Measurements from ENCODE around the gene FIBCD1. TPM values are rescaled to one million over a fixed set of nuclear protein-coding genes. Genes with fewer than 3 reads are reported as not detected.

The FIBCD1 gene
- total RNA-seq, 1 experiment from 2014 or later, result 6.6 TPM

DNA sequence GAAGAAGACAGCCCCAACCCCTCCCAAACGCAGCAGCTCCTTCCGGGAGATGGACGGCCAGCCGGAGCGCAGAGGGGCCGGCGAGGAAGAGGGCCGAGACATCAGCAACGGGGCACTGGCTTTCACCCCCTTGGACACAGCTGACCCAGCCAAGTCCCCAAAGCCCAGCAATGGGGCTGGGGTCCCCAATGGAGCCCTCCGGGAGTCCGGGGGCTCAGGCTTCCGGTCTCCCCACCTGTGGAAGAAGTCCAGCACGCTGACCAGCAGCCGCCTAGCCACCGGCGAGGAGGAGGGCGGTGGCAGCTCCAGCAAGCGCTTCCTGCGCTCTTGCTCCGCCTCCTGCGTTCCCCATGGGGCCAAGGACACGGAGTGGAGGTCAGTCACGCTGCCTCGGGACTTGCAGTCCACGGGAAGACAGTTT lies 54.9 kb downstream of the FIBCD1 start:
- Mint-ChIP-seq H3K4me3 (no peak overlapping the region), H3K27me3 (ENCODE audit: low read depth) (no peaks in the 10 kb centered on the region), H3K4me1 (peaks cover 10% of the 10 kb centered on the region), H3K9me3 (no peaks in the 10 kb centered on the region), H3K36me3 (peaks cover 63% of the 10 kb centered on the region), H3K27ac (peak overlapping the region; percentile 73; the same call in 1 of the 2 replicates)
- no peak for DNase-seq (ENCODE audit: low spot score)
- no peak for ATAC-seq
- ChIA-PET POLR2A (no interaction called here), CTCF (interaction anchor here (1.5 to 4.3 kb wide), 4 partner anchors 17 to 183 kb away, joined by 3 to 24 read pairs (median 9); no protein-coding TSS in a partner anchor)
- TF ChIP-seq ZNF232 (CRISPR knock-in tag; IDR thresholded peaks at IDR 0.05) (no peak), ZNF423 (CRISPR knock-in tag; IDR thresholded peaks at IDR 0.05) (no peak), ZNF416 (CRISPR knock-in tag; IDR thresholded peaks at IDR 0.05) (no peak), AR (CRISPR knock-in tag; IDR thresholded peaks at IDR 0.05) (no peak), FOXJ3 (CRISPR knock-in tag; IDR thresholded peaks at IDR 0.05; ENCODE audit: borderline replicate concordance) (no peak), ZNF121 (CRISPR knock-in tag; IDR thresholded peaks at IDR 0.05) (no peak)
- TF ChIP-seq, protein P1, sequence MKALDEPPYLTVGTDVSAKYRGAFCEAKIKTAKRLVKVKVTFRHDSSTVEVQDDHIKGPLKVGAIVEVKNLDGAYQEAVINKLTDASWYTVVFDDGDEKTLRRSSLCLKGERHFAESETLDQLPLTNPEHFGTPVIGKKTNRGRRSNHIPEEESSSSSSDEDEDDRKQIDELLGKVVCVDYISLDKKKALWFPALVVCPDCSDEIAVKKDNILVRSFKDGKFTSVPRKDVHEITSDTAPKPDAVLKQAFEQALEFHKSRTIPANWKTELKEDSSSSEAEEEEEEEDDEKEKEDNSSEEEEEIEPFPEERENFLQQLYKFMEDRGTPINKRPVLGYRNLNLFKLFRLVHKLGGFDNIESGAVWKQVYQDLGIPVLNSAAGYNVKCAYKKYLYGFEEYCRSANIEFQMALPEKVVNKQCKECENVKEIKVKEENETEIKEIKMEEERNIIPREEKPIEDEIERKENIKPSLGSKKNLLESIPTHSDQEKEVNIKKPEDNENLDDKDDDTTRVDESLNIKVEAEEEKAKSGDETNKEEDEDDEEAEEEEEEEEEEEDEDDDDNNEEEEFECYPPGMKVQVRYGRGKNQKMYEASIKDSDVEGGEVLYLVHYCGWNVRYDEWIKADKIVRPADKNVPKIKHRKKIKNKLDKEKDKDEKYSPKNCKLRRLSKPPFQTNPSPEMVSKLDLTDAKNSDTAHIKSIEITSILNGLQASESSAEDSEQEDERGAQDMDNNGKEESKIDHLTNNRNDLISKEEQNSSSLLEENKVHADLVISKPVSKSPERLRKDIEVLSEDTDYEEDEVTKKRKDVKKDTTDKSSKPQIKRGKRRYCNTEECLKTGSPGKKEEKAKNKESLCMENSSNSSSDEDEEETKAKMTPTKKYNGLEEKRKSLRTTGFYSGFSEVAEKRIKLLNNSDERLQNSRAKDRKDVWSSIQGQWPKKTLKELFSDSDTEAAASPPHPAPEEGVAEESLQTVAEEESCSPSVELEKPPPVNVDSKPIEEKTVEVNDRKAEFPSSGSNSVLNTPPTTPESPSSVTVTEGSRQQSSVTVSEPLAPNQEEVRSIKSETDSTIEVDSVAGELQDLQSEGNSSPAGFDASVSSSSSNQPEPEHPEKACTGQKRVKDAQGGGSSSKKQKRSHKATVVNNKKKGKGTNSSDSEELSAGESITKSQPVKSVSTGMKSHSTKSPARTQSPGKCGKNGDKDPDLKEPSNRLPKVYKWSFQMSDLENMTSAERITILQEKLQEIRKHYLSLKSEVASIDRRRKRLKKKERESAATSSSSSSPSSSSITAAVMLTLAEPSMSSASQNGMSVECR (CRISPR knock-in tag; IDR thresholded peaks at IDR 0.05; ENCODE audit: borderline replicate concordance), result no peak

DNA sequence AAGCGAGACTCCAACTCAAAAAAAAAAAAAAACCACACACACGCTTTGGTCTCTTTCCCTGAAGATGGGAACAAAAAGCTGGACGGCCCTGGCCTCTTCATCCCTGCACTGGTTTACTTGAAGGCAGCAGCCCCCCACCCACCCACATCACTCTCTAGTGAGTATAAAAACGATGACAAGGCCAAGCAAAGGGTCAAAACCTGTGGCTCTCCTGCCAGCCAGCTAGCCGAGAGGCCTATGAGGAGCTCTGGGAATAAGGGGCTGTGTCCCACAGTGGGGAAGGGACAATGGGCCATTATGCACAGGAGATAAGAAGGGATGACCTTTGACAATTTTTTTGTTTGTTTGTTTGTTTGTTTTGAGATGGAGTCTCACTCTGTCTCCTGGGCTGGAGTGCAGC lies 55.6 kb downstream of the FIBCD1 start:
- Mint-ChIP-seq H3K4me3 (no peak overlapping the region), H3K9me3 (no peaks in the 10 kb centered on the region)

More for the DNA sequence above, 55.6 kb downstream of the FIBCD1 start:
- Mint-ChIP-seq H3K36me3 (peaks cover 65% of the 10 kb centered on the region), H3K4me1 (peaks cover 10% of the 10 kb centered on the region), H3K27me3 (ENCODE audit: low read depth) (no peaks in the 10 kb centered on the region), H3K27ac (peak overlapping the region; percentile 73; the same call in 1 of the 2 replicates)
- ATAC-seq (no peak), DNase-seq (ENCODE audit: low spot score) (no peak)
- ChIA-PET CTCF (interaction anchor here (1.1 to 4.3 kb wide), 3 partner anchors 17 to 115 kb away, joined by 3 to 24 read pairs (median 12); no protein-coding TSS in a partner anchor), POLR2A (no interaction called here)
- TF ChIP-seq E2F5 (CRISPR knock-in tag; IDR thresholded peaks at IDR 0.05) (no peak), OVOL2 (CRISPR knock-in tag; IDR thresholded peaks at IDR 0.05; ENCODE audit: borderline replicate concordance) (no peak), SMAD3 (CRISPR knock-in tag; IDR thresholded peaks at IDR 0.05; ENCODE audit: borderline replicate concordance) (no peak), CREB1 (CRISPR knock-in tag; IDR thresholded peaks at IDR 0.05) (no peak), GABPB1 (CRISPR knock-in tag; IDR thresholded peaks at IDR 0.05) (no peak), SOX15 (CRISPR knock-in tag; IDR thresholded peaks at IDR 0.05) (no peak)
- TF ChIP-seq, protein P2, sequence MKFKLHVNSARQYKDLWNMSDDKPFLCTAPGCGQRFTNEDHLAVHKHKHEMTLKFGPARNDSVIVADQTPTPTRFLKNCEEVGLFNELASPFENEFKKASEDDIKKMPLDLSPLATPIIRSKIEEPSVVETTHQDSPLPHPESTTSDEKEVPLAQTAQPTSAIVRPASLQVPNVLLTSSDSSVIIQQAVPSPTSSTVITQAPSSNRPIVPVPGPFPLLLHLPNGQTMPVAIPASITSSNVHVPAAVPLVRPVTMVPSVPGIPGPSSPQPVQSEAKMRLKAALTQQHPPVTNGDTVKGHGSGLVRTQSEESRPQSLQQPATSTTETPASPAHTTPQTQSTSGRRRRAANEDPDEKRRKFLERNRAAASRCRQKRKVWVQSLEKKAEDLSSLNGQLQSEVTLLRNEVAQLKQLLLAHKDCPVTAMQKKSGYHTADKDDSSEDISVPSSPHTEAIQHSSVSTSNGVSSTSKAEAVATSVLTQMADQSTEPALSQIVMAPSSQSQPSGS (CRISPR knock-in tag; IDR thresholded peaks at IDR 0.05; ENCODE audit: borderline replicate concordance, low read depth), result no peak
